H9 (cell line): ENCODE measurements around the gene NANOS3. TPM values are rescaled to one million over a fixed set of nuclear protein-coding genes. Genes with fewer than 3 reads are reported as not detected.

Source experiments
- DNase-seq: peaks from one replicate; pipeline ENCODE4 v3.0.0-alpha.2; 2017
- H2AFZ ChIP-seq: one replicate; pipeline ENCODE4 v1.6.1; 2013; ENCODE audit warnings: mild to moderate bottlenecking, low read length, control low read depth, moderate library complexity
- H2AK5ac ChIP-seq: 2 replicates; pipeline ENCODE4 v1.6.1; 2013; ENCODE audit warnings: low read length, control low read depth, mixed read lengths; ENCODE audit not compliant: insufficient read length
- H2BK120ac ChIP-seq: one replicate; pipeline ENCODE4 v1.6.1; 2013; ENCODE audit warnings: low read depth, mild to moderate bottlenecking, low read length, control low read depth, inconsistent platforms; ENCODE audit not compliant: poor library complexity, severe bottlenecking
- H2BK12ac ChIP-seq: 2 replicates; pipeline ENCODE4 v1.6.1; 2013; ENCODE audit warnings: low read length, control low read depth, mixed read lengths, low read depth; ENCODE audit not compliant: insufficient read length
- H2BK15ac ChIP-seq: 2 replicates; pipeline ENCODE4 v1.6.1; 2013; ENCODE audit warnings: low read depth, low read length, control low read depth
- H2BK20ac ChIP-seq: one replicate; pipeline ENCODE4 v1.6.1; 2013; ENCODE audit warnings: low read depth, mild to moderate bottlenecking, low read length, control low read depth, inconsistent platforms; ENCODE audit not compliant: poor library complexity, severe bottlenecking
- H2BK5ac ChIP-seq: 2 replicates; pipeline ENCODE4 v1.6.1; 2013; ENCODE audit warnings: low read length, control low read depth, mixed read lengths; ENCODE audit not compliant: insufficient read length
- H3K14ac ChIP-seq: 2 replicates; pipeline ENCODE4 v1.6.1; 2013; ENCODE audit warnings: low read length, control low read depth; ENCODE audit not compliant: insufficient read depth
- H3K18ac ChIP-seq: 2 replicates; pipeline ENCODE4 v1.6.1; 2013; ENCODE audit warnings: low read depth, mild to moderate bottlenecking, mixed read lengths, low read length, control low read depth; ENCODE audit not compliant: insufficient read length
- H3K23ac ChIP-seq: 2 replicates; pipeline ENCODE4 v1.6.1; 2013; ENCODE audit warnings: low read length, control low read depth, mixed read lengths, low read depth; ENCODE audit not compliant: insufficient read length
- H3K23me2 ChIP-seq: 2 replicates; pipeline ENCODE4 v1.6.1; 2013; ENCODE audit warnings: low read depth, mild to moderate bottlenecking, mixed read lengths, low read length, control low read depth; ENCODE audit not compliant: insufficient read length, poor library complexity, severe bottlenecking
- H3K27ac ChIP-seq: 2 replicates; pipeline ENCODE4 v1.5.1; 2013; ENCODE audit warnings: low read length, control low read depth, mixed read lengths, low read depth; ENCODE audit not compliant: insufficient read length
- H3K27me3 ChIP-seq: 2 replicates; pipeline ENCODE4 v1.6.1; 2013; ENCODE audit warnings: low read length, control low read depth, inconsistent platforms; ENCODE audit not compliant: insufficient read depth
- H3K4ac ChIP-seq: 2 replicates; pipeline ENCODE4 v1.6.1; 2013; ENCODE audit warnings: low read depth, mild to moderate bottlenecking, control low read depth, inconsistent platforms, low read length, moderate library complexity
- H3K4me1 ChIP-seq: 2 replicates; pipeline ENCODE4 v1.6.1; 2013; ENCODE audit warnings: low read length, control low read depth, inconsistent platforms; ENCODE audit not compliant: insufficient read depth
- H3K4me2 ChIP-seq: 2 replicates; pipeline ENCODE4 v1.6.1; 2013; ENCODE audit warnings: low read length, control low read depth, mixed read lengths; ENCODE audit not compliant: insufficient read length, insufficient read depth
- H3K56ac ChIP-seq: 2 replicates; pipeline ENCODE4 v1.6.1; 2013; ENCODE audit warnings: low read depth, mild to moderate bottlenecking, mixed read lengths, low read length, control low read depth; ENCODE audit not compliant: insufficient read length
- H3K79me1 ChIP-seq: 2 replicates; pipeline ENCODE4 v1.6.1; 2013; ENCODE audit warnings: low read depth, mild to moderate bottlenecking, moderate library complexity, low read length, control low read depth, inconsistent platforms; ENCODE audit not compliant: insufficient read depth, poor library complexity, severe bottlenecking
- H3K79me2 ChIP-seq: 2 replicates; pipeline ENCODE4 v1.6.1; 2013; ENCODE audit warnings: low read length, control low read depth, inconsistent platforms; ENCODE audit not compliant: insufficient read depth
- H3K9ac ChIP-seq: 2 replicates; pipeline ENCODE4 v1.6.1; 2013; ENCODE audit warnings: low read length, control low read depth, mixed read lengths; ENCODE audit not compliant: insufficient read length; ENCODE audit errors: extremely low read depth
- H3K9me3 ChIP-seq: one replicate; pipeline ENCODE4 v1.6.1; 2013; ENCODE audit warnings: low read depth, low read length, inconsistent platforms; ENCODE audit not compliant: control insufficient read depth
- H3T11ph ChIP-seq: one replicate; pipeline ENCODE4 v1.6.1; 2013; ENCODE audit warnings: mild to moderate bottlenecking, low read length, control low read depth, inconsistent platforms
- H4K20me1 ChIP-seq: one replicate; pipeline ENCODE4 v1.6.1; 2013; ENCODE audit not compliant: control insufficient read depth, insufficient read length, insufficient read depth
- H4K5ac ChIP-seq: 2 replicates; pipeline ENCODE4 v1.6.1; 2013; ENCODE audit warnings: low read depth, mild to moderate bottlenecking, mixed read lengths, low read length, control low read depth; ENCODE audit not compliant: insufficient read length
- H4K8ac ChIP-seq: replicated peaks from 2 replicates; pipeline ENCODE4 v1.6.1; 2013; ENCODE audit warnings: low read length, control low read depth, mixed read lengths, low read depth; ENCODE audit not compliant: insufficient read length
- H4K91ac ChIP-seq: 2 replicates; pipeline ENCODE4 v1.6.1; 2013; ENCODE audit warnings: low read depth, mild to moderate bottlenecking, moderate library complexity, mixed read lengths, low read length, control low read depth; ENCODE audit not compliant: insufficient read length
- H3K27ac Mint-ChIP-seq, 3 experiments: 2 replicates in 2 of 3; 3 replicates in 1 of 3; pipeline ENCODE4 v1.8.0; 2020 to 2021; ENCODE audit warnings: mixed read lengths in 3 of 3, mild to moderate bottlenecking in 1 of 3, moderate library complexity in 1 of 3
- H3K27me3 Mint-ChIP-seq: 2 replicates; pipeline ENCODE4 v1.8.0; 2021; ENCODE audit warnings: low read depth, mild to moderate bottlenecking, moderate library complexity, mixed read lengths
- H3K36me3 Mint-ChIP-seq, 3 experiments: 2 replicates in 2 of 3; 3 replicates in 1 of 3; pipeline ENCODE4 v1.8.0; 2020 to 2021; ENCODE audit warnings: low read depth in 3 of 3, mixed read lengths in 3 of 3; ENCODE audit not compliant: insufficient read depth in 1 of 3
- H3K4me1 Mint-ChIP-seq, 2 experiments: 2 replicates each; pipeline ENCODE4 v1.8.0; 2020; ENCODE audit warnings: mixed read lengths in 2 of 2
- H3K4me3 Mint-ChIP-seq, 2 experiments: 2 replicates in 1 of 2; 3 replicates in 1 of 2; pipeline ENCODE4 v1.8.0; 2020 to 2021; ENCODE audit warnings: mild to moderate bottlenecking in 2 of 2, mixed read lengths in 2 of 2, moderate library complexity in 1 of 2
- H3K9me3 Mint-ChIP-seq, 2 experiments: 2 replicates in 1 of 2; 3 replicates in 1 of 2; pipeline ENCODE4 v1.8.0; 2020; ENCODE audit warnings: mild to moderate bottlenecking in 2 of 2, mixed read lengths in 2 of 2, moderate library complexity in 1 of 2
- WGBS: extraction: QIAGEN DNeasy Blood & Tissue Kit; methylation state at CpG from one replicate; pipeline ENCODE4 v1.1.7; 2013; ENCODE audit warnings: missing lambda C conversion rate, low lambda C conversion rate, mixed read lengths; ENCODE audit not compliant: insufficient read length; ENCODE audit errors: extremely low coverage; 5-methylcytosine and 5-hydroxymethylcytosine counted together
- long read RNA-seq: library from polyadenylated mRNA; unstranded; transcript quantifications from one replicate; pipeline ENCODE4 v2.0.0, GENCODE V29; 2020
- total RNA-seq: library from RNA; stranded (reverse); gene quantifications from 2 replicates; pipeline ENCODE4 v1.2.1, GENCODE V29; 2021
- TF ChIP-seq, protein P1 (sequence below): fragments of 200-600 bp; sonication (generic); conservative IDR thresholded peaks from 3 replicates; pipeline ENCODE4 v1.8.0; 2021; ENCODE audit warnings: antibody characterized with exemption, mild to moderate bottlenecking

NANOS3 gene
- not detected in 2 replicates for total RNA-seq
- long read RNA-seq = 0 reads

DNA sequence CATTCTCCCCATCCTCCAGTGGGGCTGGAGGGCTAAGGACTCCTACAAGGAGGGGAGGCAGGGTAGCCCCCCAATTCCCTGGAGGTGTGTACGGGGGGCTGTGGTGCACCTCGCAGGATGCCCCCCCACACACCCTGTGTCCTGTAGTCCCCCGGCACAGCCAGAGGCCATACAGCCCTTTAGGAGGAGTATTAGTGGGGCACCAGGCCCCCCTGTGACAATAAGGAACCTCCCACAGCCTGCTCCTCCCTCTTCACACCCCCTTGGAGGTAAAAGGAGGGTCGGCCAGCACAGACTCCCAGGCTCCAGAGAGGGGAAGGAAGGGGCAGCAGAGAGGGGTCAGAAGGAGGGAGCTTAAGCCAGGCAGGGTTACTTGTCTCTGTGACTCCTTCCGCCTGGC is at the start of gene NANOS3:
NANOS3 (plus strand) TSS at position 301 of the 400 bp plus-strand sequence. CDS start 115 bp downstream, outside the sequence.
- no peak for DNase-seq
- Histone ChIP-seq H2BK120ac (no peak within 1 kb of the TSS), H2BK15ac (no peak within 1 kb of the TSS), H3K14ac (no peak within 1 kb of the TSS), H2AFZ (no peak within 1 kb of the TSS), H4K5ac (no peak within 1 kb of the TSS), H4K91ac (no peak within 1 kb of the TSS), H3K9ac (no peak within 1 kb of the TSS), H3K4me1 (peaks cover 3% of the 10 kb centered on the region; the same call in 1 of the 2 replicates), H3K27ac (no peak within 1 kb of the TSS), H4K8ac (no peak within 1 kb of the TSS), H3K79me1 (no peaks in the 10 kb centered on the region), H3K18ac (no peak within 1 kb of the TSS), H3K4ac (no peak within 1 kb of the TSS), H3K23me2 (peaks cover 6% of the 10 kb centered on the region), H2BK12ac (no peak within 1 kb of the TSS), H3K56ac (no peak within 1 kb of the TSS), H4K20me1 (no peaks in the 10 kb centered on the region), H2AK5ac (no peak within 1 kb of the TSS), H3K9me3 (no peaks in the 10 kb centered on the region), H3K23ac (no peak within 1 kb of the TSS), H2BK5ac (no peak within 1 kb of the TSS), H3T11ph (no peak within 1 kb of the TSS), H3K79me2 (no peaks in the 10 kb centered on the region), H3K27me3 (peaks cover 25% of the 10 kb centered on the region; the same call in 1 of the 2 replicates), H2BK20ac (no peak within 1 kb of the TSS), H3K4me2 (no peak within 1 kb of the TSS)
- peaks cover 71% of the 10 kb centered on the region for H3K27me3 Mint-ChIP-seq
- no peaks in the 10 kb centered on the region for H3K36me3 Mint-ChIP-seq
- peaks cover 17 to 23% of the 10 kb centered on the region in 2 experiments for H3K4me1 Mint-ChIP-seq
- no peak within 1 kb of the TSS for H3K27ac Mint-ChIP-seq
- H3K4me3 Mint-ChIP-seq = no peak within 1 kb of the TSS
- TF ChIP-seq, protein P1, sequence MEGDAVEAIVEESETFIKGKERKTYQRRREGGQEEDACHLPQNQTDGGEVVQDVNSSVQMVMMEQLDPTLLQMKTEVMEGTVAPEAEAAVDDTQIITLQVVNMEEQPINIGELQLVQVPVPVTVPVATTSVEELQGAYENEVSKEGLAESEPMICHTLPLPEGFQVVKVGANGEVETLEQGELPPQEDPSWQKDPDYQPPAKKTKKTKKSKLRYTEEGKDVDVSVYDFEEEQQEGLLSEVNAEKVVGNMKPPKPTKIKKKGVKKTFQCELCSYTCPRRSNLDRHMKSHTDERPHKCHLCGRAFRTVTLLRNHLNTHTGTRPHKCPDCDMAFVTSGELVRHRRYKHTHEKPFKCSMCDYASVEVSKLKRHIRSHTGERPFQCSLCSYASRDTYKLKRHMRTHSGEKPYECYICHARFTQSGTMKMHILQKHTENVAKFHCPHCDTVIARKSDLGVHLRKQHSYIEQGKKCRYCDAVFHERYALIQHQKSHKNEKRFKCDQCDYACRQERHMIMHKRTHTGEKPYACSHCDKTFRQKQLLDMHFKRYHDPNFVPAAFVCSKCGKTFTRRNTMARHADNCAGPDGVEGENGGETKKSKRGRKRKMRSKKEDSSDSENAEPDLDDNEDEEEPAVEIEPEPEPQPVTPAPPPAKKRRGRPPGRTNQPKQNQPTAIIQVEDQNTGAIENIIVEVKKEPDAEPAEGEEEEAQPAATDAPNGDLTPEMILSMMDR = no peak
- H3K9me3 Mint-ChIP-seq = no peaks in the 10 kb centered on the region
- no CpG with 5 or more reads among the region's 5 CpGs for WGBS
